GM18909 (cell line): ENCODE measurements around the gene RNU1-1.
A peak's percentile ranks its signal among the peaks of the same experiment; 100 is the strongest.
"Not testable (repeated sequence)": the region's sequence is repeated elsewhere in the genome, so short reads cannot be mapped to it uniquely, and the experiment has no call there.

Source experiments
- ATAC-seq: cut with Tn5 transposase; IDR thresholded peaks from one replicate; pipeline ENCODE4 v1.9.1; 2021; ENCODE audit warnings: mild to moderate bottlenecking; ENCODE audit not compliant: unreplicated experiment, poor library complexity

Gene RNU1-1

GRCh38 chr1:16525769-16526168 is 11.7 kb upstream of the RNU1-1 start:
- not testable (repeated sequence) for ATAC-seq

GRCh38 chr1:16521679-16522078 is 7.6 kb upstream of the RNU1-1 start:
- not testable (repeated sequence) for ATAC-seq

GRCh38 chr1:16521288-16521583 is 7.2 kb upstream of the RNU1-1 start:
- no peak for ATAC-seq

GRCh38 chr1:16520435-16521287 is 6.6 kb upstream of the RNU1-1 start:
- ATAC-seq = not testable (repeated sequence)

GRCh38 chr1:16519255-16519951 is 5.3 kb upstream of the RNU1-1 start:
- ATAC-seq = not testable (repeated sequence)

- not testable (repeated sequence) for ATAC-seq
Measured at GRCh38 chr1:16518913-16519254, 4.8 kb upstream of the RNU1-1 start.

GRCh38 chr1:16516694-16517410 is 2.8 kb upstream of the RNU1-1 start:
- ATAC-seq = not testable (repeated sequence)

GRCh38 chr1:16513412-16514106 is 526 bp downstream of the RNU1-1 start:
- peak; percentile 95 for ATAC-seq

GRCh38 chr1:16512624-16513411 is 1.3 kb downstream of the RNU1-1 start:
- ATAC-seq = not testable (repeated sequence)

GRCh38 chr1:16511926-16512325 is 2.2 kb downstream of the RNU1-1 start:
- not testable (repeated sequence) for ATAC-seq

- ATAC-seq = not testable (repeated sequence)
Measured at GRCh38 chr1:16508861-16509445, 5.1 kb downstream of the RNU1-1 start.

- ATAC-seq = not testable (repeated sequence)
Measured at GRCh38 chr1:16506364-16507136, 7.5 kb downstream of the RNU1-1 start.

- ATAC-seq = not testable (repeated sequence)
Measured at GRCh38 chr1:16505870-16506269, 8.2 kb downstream of the RNU1-1 start.

- no peak for ATAC-seq
Measured at GRCh38 chr1:16503494-16503893, 10.6 kb downstream of the RNU1-1 start.

- ATAC-seq = not testable (repeated sequence)
Measured at GRCh38 chr1:16501446-16501845, 12.6 kb downstream of the RNU1-1 start.

GRCh38 chr1:16500975-16501374 is 13.1 kb downstream of the RNU1-1 start:
- not testable (repeated sequence) for ATAC-seq

- ATAC-seq = not testable (repeated sequence)
Measured at GRCh38 chr1:16500466-16500865, 13.6 kb downstream of the RNU1-1 start.

GRCh38 chr1:16498573-16499413 is 15.3 kb downstream of the RNU1-1 start:
- ATAC-seq = peak; percentile 82
